H1 (cell line): ENCODE data around the gene HTR1B. TPM values are rescaled to one million over a fixed set of nuclear protein-coding genes. Genes with fewer than 3 reads are reported as not detected.

Source experiments
- CTCF ChIA-PET: fragments of 300-600 bp; sonication (Branson Sonifier 250); formaldehyde crosslinking; loops from one replicate; lab custom pipeline; 2021; ENCODE audit not compliant: partially characterized antibody; lab: Charles Lee
- POLR2A ChIA-PET: fragments of 300-600 bp; sonication (Branson Sonifier 250); formaldehyde crosslinking; loops from one replicate; lab custom pipeline; 2021; ENCODE audit warnings: inconsistent platforms; ENCODE audit not compliant: partially characterized antibody; lab: Charles Lee
- DNase-seq, 2 experiments: peaks; one replicate each; pipeline versions ENCODE4 v3.0.0 to v3.0.0-alpha.2; 2010 to 2022; ENCODE audit warnings: low spot score in 2 of 2, low read depth in 1 of 2, mixed read lengths in 1 of 2
- FAIRE-seq: peaks from 2 replicates; lab custom pipeline; 2011; peaks lifted over from hg19 to GRCh38; lab: Jason Lieb, UNC
- H2AFZ ChIP-seq: 2 replicates; pipeline ENCODE4 v1.8.1; 2012; ENCODE audit warnings: low read length, inconsistent platforms
- H2AK5ac ChIP-seq: 2 replicates; pipeline ENCODE4 v1.6.1; 2013; ENCODE audit warnings: low read depth, low read length
- H2BK120ac ChIP-seq: replicated peaks from 2 replicates; pipeline ENCODE3; 2013; ENCODE audit warnings: low read depth, low read length, inconsistent platforms
- H2BK12ac ChIP-seq: 2 replicates; pipeline ENCODE4 v1.6.1; 2013; ENCODE audit warnings: low read depth, low read length
- H2BK15ac ChIP-seq: 2 replicates; pipeline ENCODE4 v1.6.1; 2013; ENCODE audit warnings: low read length
- H2BK20ac ChIP-seq: 2 replicates; pipeline ENCODE4 v1.6.1; 2013; ENCODE audit warnings: low read length
- H2BK5ac ChIP-seq: 2 replicates; pipeline ENCODE4 v1.6.1; 2013; ENCODE audit warnings: low read depth, low read length
- H3K14ac ChIP-seq: 2 replicates; pipeline ENCODE4 v1.6.1; 2013; ENCODE audit warnings: inconsistent platforms; ENCODE audit not compliant: insufficient read length
- H3K18ac ChIP-seq: 2 replicates; pipeline ENCODE4 v1.6.1; 2013; ENCODE audit warnings: low read length; ENCODE audit errors: extremely low read depth
- H3K23ac ChIP-seq: 2 replicates; pipeline ENCODE4 v1.6.1; 2013; ENCODE audit warnings: inconsistent platforms; ENCODE audit not compliant: insufficient read length
- H3K23me2 ChIP-seq: 2 replicates; pipeline ENCODE4 v1.6.1; 2013; ENCODE audit warnings: low read depth, low read length
- H3K27ac ChIP-seq: 2 replicates; pipeline ENCODE4 v1.6.1; 2011; ENCODE audit warnings: low read depth, low read length, inconsistent platforms
- H3K27me3 ChIP-seq, 4 experiments: replicated peaks in 1 of 4; 1 replicate in 1 of 4; 2 replicates in 3 of 4; pipeline versions ENCODE4 v1.6.1 to v1.8.1; 2011 to 2013; ENCODE audit warnings: low read length in 3 of 4, mild to moderate bottlenecking in 3 of 4, inconsistent platforms in 2 of 4, mixed read lengths in 2 of 4, moderate library complexity in 1 of 4; ENCODE audit not compliant: control insufficient read depth in 3 of 4, insufficient read depth in 3 of 4; ENCODE audit errors: extremely low read depth in 1 of 4
- H3K36me3 ChIP-seq, 4 experiments: 2 replicates each; pipeline versions ENCODE4 v1.6.1 to v1.8.1; 2011 to 2013; ENCODE audit warnings: mild to moderate bottlenecking in 4 of 4, low read length in 3 of 4, moderate library complexity in 2 of 4, control low read depth in 1 of 4, inconsistent platforms in 1 of 4; ENCODE audit not compliant: insufficient read depth in 4 of 4, control insufficient read depth in 2 of 4
- H3K4ac ChIP-seq: replicated peaks from 2 replicates; pipeline ENCODE3; 2013; ENCODE audit warnings: low read length, low read depth, mixed read lengths, inconsistent platforms; ENCODE audit not compliant: insufficient read length
- H3K4me1 ChIP-seq, 4 experiments: replicated peaks in 1 of 4; 1 replicate in 1 of 4; 2 replicates in 3 of 4; pipeline versions ENCODE4 v1.6.1 to v1.8.1; 2011 to 2013; ENCODE audit warnings: low read length in 3 of 4, inconsistent platforms in 2 of 4, mixed read lengths in 1 of 4; ENCODE audit not compliant: insufficient read depth in 4 of 4, control insufficient read depth in 3 of 4
- H3K4me2 ChIP-seq, 2 experiments: 2 replicates each; pipeline versions ENCODE4 v1.6.1 to v1.8.1; 2011 to 2013; ENCODE audit warnings: low read depth in 2 of 2, low read length in 2 of 2, control low read depth in 1 of 2, inconsistent platforms in 1 of 2, mild to moderate bottlenecking in 1 of 2; ENCODE audit not compliant: insufficient read depth in 1 of 2
- H3K4me3 ChIP-seq, 4 experiments: fragments of 200-600, 300-600 bp in 1 of 4; sonication (generic), shearing (Covaris generic), sonication (Bioruptor Twin) in 1 of 4; 2 replicates each; pipeline versions ENCODE4 v1.5.1 to v1.8.1; 2011 to 2016; ENCODE audit warnings: low read length in 4 of 4, low read depth in 3 of 4, control low read depth in 2 of 4, inconsistent platforms in 2 of 4, mild to moderate bottlenecking in 2 of 4, mixed read lengths in 1 of 4, moderate library complexity in 1 of 4; ENCODE audit not compliant: insufficient read depth in 2 of 4; ENCODE audit errors: extremely low read depth in 1 of 4
- H3K56ac ChIP-seq: replicated peaks from 2 replicates; pipeline ENCODE3; 2013; ENCODE audit warnings: low read depth, mild to moderate bottlenecking, mixed read lengths, low read length, inconsistent platforms; ENCODE audit not compliant: insufficient read length
- H3K79me1 ChIP-seq: 2 replicates; pipeline ENCODE4 v1.6.1; 2013; ENCODE audit warnings: low read depth, low read length, control low read depth
- H3K79me2 ChIP-seq, 2 experiments: 2 replicates each; pipeline versions ENCODE4 v1.6.1 to v1.8.1; 2012 to 2013; ENCODE audit warnings: low read length in 2 of 2, mild to moderate bottlenecking in 2 of 2, inconsistent platforms in 1 of 2; ENCODE audit not compliant: insufficient read depth in 2 of 2, control insufficient read depth in 1 of 2
- H3K9ac ChIP-seq, 4 experiments: replicated peaks in 1 of 4; 1 replicate in 1 of 4; 2 replicates in 3 of 4; pipeline versions ENCODE4 v1.6.1 to v1.8.1; 2011 to 2013; ENCODE audit warnings: low read depth in 3 of 4, low read length in 3 of 4, control low read depth in 2 of 4, mild to moderate bottlenecking in 2 of 4, moderate library complexity in 2 of 4, inconsistent platforms in 1 of 4; ENCODE audit errors: extremely low read depth in 1 of 4
- H3K9me3 ChIP-seq, 2 experiments: 2 replicates each; pipeline versions ENCODE4 v1.6.1 to v1.8.1; 2012 to 2013; ENCODE audit warnings: mild to moderate bottlenecking in 2 of 2, moderate library complexity in 2 of 2, control low read depth in 1 of 2, inconsistent platforms in 1 of 2, low read depth in 1 of 2, low read length in 1 of 2, mixed read lengths in 1 of 2; ENCODE audit not compliant: insufficient read depth in 2 of 2
- H4K20me1 ChIP-seq, 2 experiments: replicated peaks in 1 of 2; 2 replicates each; pipeline versions ENCODE3 to v1.8.1; 2011 to 2013; ENCODE audit warnings: inconsistent platforms in 2 of 2, low read length in 2 of 2, mild to moderate bottlenecking in 1 of 2; ENCODE audit not compliant: insufficient read depth in 2 of 2, control insufficient read depth in 1 of 2
- H4K5ac ChIP-seq: 2 replicates; pipeline ENCODE4 v1.6.1; 2013; ENCODE audit warnings: low read length, low read depth, mixed read lengths, inconsistent platforms; ENCODE audit not compliant: insufficient read length
- H4K8ac ChIP-seq: 2 replicates; pipeline ENCODE4 v1.8.0; 2013; ENCODE audit warnings: mild to moderate bottlenecking, moderate library complexity, low read length, inconsistent platforms; ENCODE audit not compliant: insufficient read depth; ENCODE audit errors: extremely low read depth
- H4K91ac ChIP-seq: replicated peaks from 2 replicates; pipeline ENCODE3; 2013; ENCODE audit warnings: low read length, mixed read lengths, inconsistent platforms; ENCODE audit not compliant: insufficient read length
- ASH2L ChIP-seq: fragments of 200-600, 300-600 bp; sonication (generic); IDR thresholded peaks from one replicate; pipeline ENCODE4 v1.7.1; 2017; ENCODE audit warnings: low read length
- CEBPB ChIP-seq: IDR thresholded peaks from 2 replicates; pipeline ENCODE4 v1.6.1; 2012; ENCODE audit warnings: low read depth, low read length
- CTCF ChIP-seq, 3 experiments: IDR thresholded peaks; 1 replicate in 2 of 3; 2 replicates in 1 of 3; pipeline versions ENCODE4 v1.5.1 to v1.6.1; 2011; ENCODE audit warnings: low read length in 3 of 3, mild to moderate bottlenecking in 3 of 3, inconsistent platforms in 2 of 3, low read depth in 1 of 3, moderate library complexity in 1 of 3; ENCODE audit not compliant: insufficient read depth in 1 of 3; ENCODE audit errors: control extremely low read depth in 1 of 3
- SIN3A ChIP-seq, 2 experiments: IDR thresholded peaks in 1 of 2; conservative IDR thresholded peaks in 1 of 2; 2 replicates each; pipeline ENCODE4 v1.6.1; 2011 to 2012; ENCODE audit warnings: low read length in 2 of 2, improper control_type of control experiment in 1 of 2, low read depth in 1 of 2, mild to moderate bottlenecking in 1 of 2
- SIX5 ChIP-seq: IDR thresholded peaks from 2 replicates; pipeline ENCODE4 v1.6.1; 2011; ENCODE audit warnings: mild to moderate bottlenecking, low read depth, low read length
- WGBS, 2 experiments: shearing (Covaris generic) in 1 of 2; methylation state at CpG; one replicate each; pipeline versions ENCODE4 v1.1.6 to v1.1.7; 2013 to 2015; ENCODE audit warnings: low lambda C conversion rate in 2 of 2, mixed read lengths in 2 of 2, inconsistent platforms in 1 of 2, low coverage in 1 of 2, missing lambda C conversion rate in 1 of 2; ENCODE audit not compliant: insufficient replicate concordance in 2 of 2, insufficient coverage in 1 of 2, insufficient read length in 1 of 2; ENCODE audit errors: extremely low coverage in 1 of 2, missing lambda C conversion rate in 1 of 2; 5-methylcytosine and 5-hydroxymethylcytosine counted together
- long read RNA-seq, 2 experiments: library from RNA in 1 of 2; library from capped mRNA in 1 of 2; stranded (forward); transcript quantifications; one replicate each; pipeline ENCODE4 v2.0.0, GENCODE V29; 2021; ENCODE audit warnings: inconsistent platforms in 1 of 2
- polyA minus RNA-seq, 3 experiments: library from RNA; depleted of rRNA, polyadenylated mRNA; stranded (reverse); fragments of >200 nt; gene quantifications; 1 replicate in 2 of 3; 2 replicates in 1 of 3; pipeline ENCODE4 v1.2.3, GENCODE V29; 2011
- polyA plus RNA-seq, 7 experiments: library from polyadenylated mRNA; depleted of rRNA in 3 of 7; stranded (reverse) in 5 of 7; unstranded in 2 of 7; fragments of >200 nt in 5 of 7; fragments of 200-250 nt in 2 of 7; gene quantifications; 1 replicate in 5 of 7; 2 replicates in 1 of 7; 4 replicates in 1 of 7; pipeline versions ENCODE4 v1.2.1 to v1.2.3, GENCODE V29; 2011 to 2013; ENCODE audit warnings: missing spikeins in 2 of 7, mixed read lengths in 2 of 7
- total RNA-seq: library from RNA; stranded (reverse); fragmentation: NEBNext Ultra II Directional; extraction: Animal tissue kit (Norgen Biotek cat#: 25700); gene quantifications from 2 replicates; pipeline ENCODE4 v1.2.1, GENCODE V29; 2021

The HTR1B gene, protein sequence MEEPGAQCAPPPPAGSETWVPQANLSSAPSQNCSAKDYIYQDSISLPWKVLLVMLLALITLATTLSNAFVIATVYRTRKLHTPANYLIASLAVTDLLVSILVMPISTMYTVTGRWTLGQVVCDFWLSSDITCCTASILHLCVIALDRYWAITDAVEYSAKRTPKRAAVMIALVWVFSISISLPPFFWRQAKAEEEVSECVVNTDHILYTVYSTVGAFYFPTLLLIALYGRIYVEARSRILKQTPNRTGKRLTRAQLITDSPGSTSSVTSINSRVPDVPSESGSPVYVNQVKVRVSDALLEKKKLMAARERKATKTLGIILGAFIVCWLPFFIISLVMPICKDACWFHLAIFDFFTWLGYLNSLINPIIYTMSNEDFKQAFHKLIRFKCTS
- total RNA-seq = 1.1 and 1.6 TPM in 2 replicates
- 1.4 and 1.7 TPM in 2 replicates for polyA plus RNA-seq (2011; rRNA removed)
- polyA plus RNA-seq (2011; cell fraction: cytosol; rRNA removed) = 0.70 TPM
- polyA plus RNA-seq (2011; cell fraction: nucleus; rRNA removed) = 2.3 TPM
- 1.3 to 1.9 TPM (median 1.7 TPM) in 4 replicates for polyA plus RNA-seq (2012, experiment 1 of 2)
- polyA plus RNA-seq (2012, experiment 2 of 2) = 0.52 TPM
- 2.0 TPM for polyA plus RNA-seq (2013, experiment 1 of 2)
- 1.9 TPM for polyA plus RNA-seq (2013, experiment 2 of 2)
- polyA minus RNA-seq (2011; rRNA and poly(A)+ RNA removed) = 1.9 and 2.0 TPM in 2 replicates
- not detected for polyA minus RNA-seq (2011; cell fraction: cytosol; rRNA and poly(A)+ RNA removed)
- polyA minus RNA-seq (2011; cell fraction: nucleus; rRNA and poly(A)+ RNA removed) = 1.9 TPM
- long read RNA-seq, experiment 1, partial matches to known transcripts = 0 of 1 reads
- long read RNA-seq, experiment 1, other reads (novel, unspliced or antisense) = 0 of 1 reads
- long read RNA-seq, experiment 2 = 0 reads

DNA sequence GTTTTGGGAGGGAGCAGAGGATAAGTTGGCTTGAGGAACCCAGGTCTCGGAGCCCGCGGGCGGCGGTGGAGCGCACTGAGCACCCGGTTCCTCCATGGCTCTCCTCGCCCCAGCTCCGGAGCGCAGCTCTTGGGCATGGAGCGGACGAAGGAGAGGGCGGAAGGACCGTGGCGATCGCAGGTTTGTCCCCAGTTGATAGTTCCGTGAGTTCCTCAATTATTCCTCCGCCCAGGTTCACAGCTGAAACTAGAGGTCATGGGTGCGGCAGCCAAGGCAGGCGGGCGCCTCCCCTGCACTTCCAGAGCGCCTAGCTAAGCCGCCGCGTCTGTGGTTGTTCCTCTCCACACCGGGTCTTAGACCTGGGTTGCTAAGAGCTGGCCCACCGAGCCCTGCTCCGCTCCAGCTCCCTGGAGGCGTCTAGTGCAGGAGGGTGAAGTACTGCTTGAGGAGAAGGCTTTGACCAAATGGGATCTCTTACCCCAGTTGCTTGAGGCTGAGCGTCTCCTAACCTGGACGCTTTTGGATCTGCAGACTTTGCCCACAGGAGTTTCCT lies at the start of gene HTR1B:
HTR1B (minus strand) TSS at position 184 of the 553 bp plus-strand sequence; CDS start at position 96, 88 bp downstream.
- Histone ChIP-seq H3K79me2 (no peaks in the 10 kb centered on the region), H2AK5ac (no peak within 1 kb of the TSS), H3K27ac (no peak within 1 kb of the TSS), H2BK15ac (peak within 1 kb of the TSS; percentile 83; the same call in 1 of the 2 replicates), H4K91ac (peak within 1 kb of the TSS; percentile 57), H3K4ac (no peak within 1 kb of the TSS), H3K36me3 (no peaks in the 10 kb centered on the region), H3K23me2 (peaks cover 38% of the 10 kb centered on the region), H2AFZ (peak within 1 kb of the TSS; percentile 96), H3K4me1 (peaks cover 0 to 5% (median 1%) of the 10 kb centered on the region in 4 experiments; a peak in 6 of 7 replicates), H4K20me1 (no peaks in the 10 kb centered on the region), H3K27me3 (peaks cover 4 to 53% (median 46%) of the 10 kb centered on the region in 4 experiments), H3K9ac (peak within 1 kb of the TSS in 3 of 4 experiments; percentile 22 to 47 (median 24); a peak in 5 of 7 replicates), H3K4me2 (peak within 1 kb of the TSS; percentile 99 to 100), H2BK120ac (no peak within 1 kb of the TSS), H3K9me3 (no peaks in the 10 kb centered on the region), H4K8ac (peak within 1 kb of the TSS; percentile 48; the same call in 1 of the 2 replicates), H4K5ac (no peak within 1 kb of the TSS), H2BK12ac (peak within 1 kb of the TSS; percentile 86; the same call in 1 of the 2 replicates), H3K23ac (no peak within 1 kb of the TSS), H3K79me1 (no peaks in the 10 kb centered on the region), H2BK20ac (0 out of 2 replicates have a peak within 1 kb of the TSS, but pooled peaks have one; percentile 17), H2BK5ac (0 out of 2 replicates have a peak within 1 kb of the TSS, but pooled peaks have one; percentile 8), H3K4me3 (peak within 1 kb of the TSS; percentile 73 to 91 (median 86)), H3K18ac (peak within 1 kb of the TSS; percentile 40), H3K14ac (no peak within 1 kb of the TSS), H3K56ac (peak within 1 kb of the TSS; percentile 66)
- CTCF ChIA-PET = interaction anchor here (0.6 to 8.3 kb wide), 22 partner anchors 13 to 1882 kb away, joined by 3 to 112 read pairs (median 3); partner anchors contain the start of gene MEI4
- DNase-seq (peak in 1 of 2 experiments; percentile 80), FAIRE-seq (no peak)
- WGBS, 2 experiments = 2% methylated on average over 29 of the region's 31 CpGs; no CpG with 5 or more reads in 1 of the 2 experiments
- POLR2A ChIA-PET = interaction anchor here (0.9 kb wide), 1 partner anchor 65 kb away, joined by 3 read pairs; no protein-coding TSS in a partner anchor
- 0 out of 4 replicates have a peak, but pooled peaks have one; percentile 45 to 50 for TF ChIP-seq SIN3A (conservative IDR thresholded peaks at IDR 0.05 in 1 of 2, IDR thresholded peaks at IDR 0.05 in 1 of 2; ENCODE audit: low read depth in 1 of 2, low read length in 2 of 2)
- TF ChIP-seq CEBPB = no peak
- TF ChIP-seq CTCF (IDR thresholded peaks at IDR 0.05; ENCODE audit: control extremely low read depth in 1 of 3, insufficient read depth in 1 of 3, low read depth in 1 of 3, low read length in 3 of 3) = no peak
- TF ChIP-seq ASH2L = no peak
- no peak for TF ChIP-seq SIX5
